Loucy (cell line): ENCODE results near the gene POMT1.

Experiments used
- CTCF ChIP-seq: fragments of 200-600 bp; sonication (generic); conservative IDR thresholded peaks from 2 replicates; pipeline ENCODE4 v1.5.1; 2014; ENCODE audit warnings: mild to moderate bottlenecking, antibody characterized with exemption, low read length
- EZH2phosphoT487 ChIP-seq: fragments of 200-600 bp; IDR thresholded peaks from 2 replicates; pipeline ENCODE4 v1.6.1; 2018; ENCODE audit warnings: antibody characterized with exemption, mild to moderate bottlenecking, moderate library complexity, borderline replicate concordance

DNA sequence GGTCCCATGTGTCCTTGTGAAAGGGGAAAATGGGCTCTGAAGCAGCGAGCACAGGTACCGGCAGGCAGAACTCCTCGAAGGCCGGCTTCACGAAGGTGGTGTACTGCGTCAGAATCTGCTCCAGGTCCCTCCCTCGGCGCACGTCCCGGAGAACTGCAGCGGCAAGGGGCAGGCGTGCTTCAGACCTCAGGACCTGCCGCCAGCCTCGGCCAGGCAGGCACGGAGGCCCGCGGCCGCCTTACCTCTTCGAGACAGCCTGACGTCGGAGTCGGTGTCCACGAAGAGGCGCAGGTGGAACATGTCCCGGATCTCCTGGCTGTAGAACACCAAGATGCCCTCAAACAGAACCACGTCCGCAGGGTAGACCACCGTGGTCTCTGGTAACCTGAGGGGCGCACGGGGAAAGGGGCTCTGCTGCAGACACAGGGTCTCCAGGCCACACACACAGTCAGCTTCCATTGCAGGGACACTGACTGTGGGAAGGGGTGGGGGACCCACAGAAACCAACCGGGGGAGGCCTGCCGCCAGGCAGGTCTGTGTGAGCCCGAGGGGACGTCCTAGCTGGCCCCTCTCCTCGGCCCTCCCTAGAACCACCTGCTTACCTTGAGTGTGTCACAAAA, 26.3 kb downstream of the POMT1 start:
- TF ChIP-seq CTCF (no peak), EZH2phosphoT487 (no peak)
